ENCODE measurements around the gene CDK5.

The CDK5 gene

DNA sequence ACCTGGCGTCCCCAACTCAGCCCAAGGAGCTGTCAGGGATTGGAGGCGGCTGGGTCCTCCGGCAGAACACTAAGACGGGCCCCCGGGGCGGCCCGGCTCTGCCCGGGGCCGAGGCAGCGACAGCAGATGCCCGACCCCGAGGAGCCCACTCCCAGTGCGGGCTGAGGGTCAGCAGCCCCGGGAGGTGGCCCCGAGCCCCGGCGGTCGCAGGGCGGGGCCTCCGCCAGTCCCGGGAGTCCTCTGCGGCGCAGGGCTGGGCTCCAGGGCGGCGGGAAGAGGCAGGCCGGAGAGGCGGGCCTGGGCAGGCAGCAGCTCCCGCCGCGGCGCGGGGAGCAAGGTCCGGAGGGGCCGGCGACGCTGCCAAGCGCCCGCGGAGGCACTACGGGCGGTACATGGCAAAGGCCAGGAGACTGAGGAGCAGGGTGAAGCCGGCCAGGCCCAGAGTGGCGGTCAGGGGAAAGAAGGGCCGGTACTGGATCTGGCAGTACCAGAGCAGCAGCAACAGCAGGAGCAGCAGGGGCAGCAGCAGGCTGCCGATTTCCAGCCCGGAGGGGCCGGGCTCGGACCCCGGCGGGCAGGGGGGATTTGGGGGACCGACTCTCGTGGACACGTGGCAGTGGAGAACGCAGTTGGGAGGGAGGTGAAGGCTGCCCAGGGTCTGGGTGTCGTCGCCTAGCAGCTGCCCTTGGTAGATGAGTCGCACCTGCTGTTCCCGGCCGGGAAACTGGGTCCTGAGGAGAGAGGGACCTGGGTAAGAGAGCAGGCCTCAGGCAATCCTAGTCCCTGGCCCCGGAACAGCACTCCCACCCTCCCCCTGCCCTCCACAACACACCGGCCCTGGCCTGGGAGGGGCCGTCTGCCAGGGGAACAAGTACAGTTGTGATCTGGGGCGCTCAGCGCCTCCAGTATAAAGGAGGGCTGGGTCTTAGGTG lies 23.7 kb upstream of the CDK5 start:
- H3K4me3 ChIP-seq (ENCODE audit: low read length): peak overlapping the region; percentile 72
- TF ChIP-seq, protein P1, sequence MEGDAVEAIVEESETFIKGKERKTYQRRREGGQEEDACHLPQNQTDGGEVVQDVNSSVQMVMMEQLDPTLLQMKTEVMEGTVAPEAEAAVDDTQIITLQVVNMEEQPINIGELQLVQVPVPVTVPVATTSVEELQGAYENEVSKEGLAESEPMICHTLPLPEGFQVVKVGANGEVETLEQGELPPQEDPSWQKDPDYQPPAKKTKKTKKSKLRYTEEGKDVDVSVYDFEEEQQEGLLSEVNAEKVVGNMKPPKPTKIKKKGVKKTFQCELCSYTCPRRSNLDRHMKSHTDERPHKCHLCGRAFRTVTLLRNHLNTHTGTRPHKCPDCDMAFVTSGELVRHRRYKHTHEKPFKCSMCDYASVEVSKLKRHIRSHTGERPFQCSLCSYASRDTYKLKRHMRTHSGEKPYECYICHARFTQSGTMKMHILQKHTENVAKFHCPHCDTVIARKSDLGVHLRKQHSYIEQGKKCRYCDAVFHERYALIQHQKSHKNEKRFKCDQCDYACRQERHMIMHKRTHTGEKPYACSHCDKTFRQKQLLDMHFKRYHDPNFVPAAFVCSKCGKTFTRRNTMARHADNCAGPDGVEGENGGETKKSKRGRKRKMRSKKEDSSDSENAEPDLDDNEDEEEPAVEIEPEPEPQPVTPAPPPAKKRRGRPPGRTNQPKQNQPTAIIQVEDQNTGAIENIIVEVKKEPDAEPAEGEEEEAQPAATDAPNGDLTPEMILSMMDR (conservative IDR thresholded peaks at IDR 0.05; ENCODE audit: low read depth, low read length): no peak
- no peak for DNase-seq (ENCODE audit: low read depth)

DNA sequence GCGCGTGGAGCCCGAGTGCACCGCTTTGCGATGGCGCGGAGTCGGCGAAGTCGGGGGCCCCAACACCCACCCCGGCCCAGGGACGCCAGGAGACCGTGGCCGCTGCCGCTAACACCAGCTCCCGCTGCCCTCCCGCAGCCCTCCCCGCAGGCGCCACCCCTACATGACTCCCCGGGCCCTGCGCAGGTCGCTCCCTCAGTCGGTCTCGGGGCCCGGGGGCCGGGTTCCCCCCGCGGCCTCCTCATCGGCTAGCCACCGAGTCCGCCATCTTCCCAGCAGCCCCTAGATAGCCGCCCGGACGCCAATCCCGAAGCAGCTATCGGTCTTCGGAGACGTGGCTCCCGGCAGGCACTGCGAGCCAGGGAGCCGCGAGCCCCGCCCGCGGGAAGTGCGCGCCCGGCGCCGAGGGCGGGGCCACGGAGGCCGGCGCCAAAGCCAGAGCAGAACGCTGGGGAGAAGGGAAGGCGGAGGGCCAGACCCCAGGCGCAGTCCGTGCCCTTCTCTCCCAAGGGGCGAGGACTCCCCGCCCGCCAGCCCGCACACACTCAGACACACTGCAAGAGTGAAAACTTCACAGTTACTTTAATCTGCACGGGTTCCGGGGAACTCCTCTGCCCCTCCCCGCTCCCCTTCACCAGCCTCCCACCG lies 22.9 kb upstream of the CDK5 start, which contains the start of gene FASTK:
Gene FASTK (minus strand): TSS at position 288 of the 648 bp plus-strand sequence. CDS start 43 bp downstream, at position 245.
- peak within 1 kb of the TSS; percentile 73 for H3K4me3 ChIP-seq (ENCODE audit: low read length)
- TF ChIP-seq, protein P1 (conservative IDR thresholded peaks at IDR 0.05; ENCODE audit: low read depth, low read length): no peak
- DNase-seq (ENCODE audit: low read depth): no peak

DNA sequence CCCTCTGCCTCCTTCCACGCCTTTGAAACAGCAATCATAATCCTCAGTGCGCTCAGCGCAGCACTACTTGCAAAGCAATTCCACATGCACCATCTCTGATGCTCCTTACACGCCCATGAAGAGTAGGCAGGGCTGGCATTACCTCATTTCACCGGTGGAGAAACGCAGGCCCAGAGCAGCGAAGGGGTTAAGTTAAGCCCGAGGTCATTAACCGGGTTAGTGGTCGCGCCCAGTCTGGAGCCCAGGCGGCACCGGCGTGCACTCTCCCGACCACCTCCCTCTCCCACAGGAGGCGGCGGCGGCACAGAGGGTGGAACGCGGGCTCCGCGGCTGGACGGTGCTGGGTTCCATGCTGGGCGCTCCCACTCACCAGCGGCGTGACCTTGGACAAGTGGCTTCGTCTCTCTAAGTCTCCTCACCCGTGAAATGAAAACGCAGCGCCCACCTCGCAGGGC lies 22.4 kb upstream of the CDK5 start:
- DNase-seq (ENCODE audit: low read depth): no peak
- peak overlapping the region; percentile 73 for H3K4me3 ChIP-seq (ENCODE audit: low read length)
- TF ChIP-seq, protein P1 (conservative IDR thresholded peaks at IDR 0.05; ENCODE audit: low read depth, low read length): no peak

DNA sequence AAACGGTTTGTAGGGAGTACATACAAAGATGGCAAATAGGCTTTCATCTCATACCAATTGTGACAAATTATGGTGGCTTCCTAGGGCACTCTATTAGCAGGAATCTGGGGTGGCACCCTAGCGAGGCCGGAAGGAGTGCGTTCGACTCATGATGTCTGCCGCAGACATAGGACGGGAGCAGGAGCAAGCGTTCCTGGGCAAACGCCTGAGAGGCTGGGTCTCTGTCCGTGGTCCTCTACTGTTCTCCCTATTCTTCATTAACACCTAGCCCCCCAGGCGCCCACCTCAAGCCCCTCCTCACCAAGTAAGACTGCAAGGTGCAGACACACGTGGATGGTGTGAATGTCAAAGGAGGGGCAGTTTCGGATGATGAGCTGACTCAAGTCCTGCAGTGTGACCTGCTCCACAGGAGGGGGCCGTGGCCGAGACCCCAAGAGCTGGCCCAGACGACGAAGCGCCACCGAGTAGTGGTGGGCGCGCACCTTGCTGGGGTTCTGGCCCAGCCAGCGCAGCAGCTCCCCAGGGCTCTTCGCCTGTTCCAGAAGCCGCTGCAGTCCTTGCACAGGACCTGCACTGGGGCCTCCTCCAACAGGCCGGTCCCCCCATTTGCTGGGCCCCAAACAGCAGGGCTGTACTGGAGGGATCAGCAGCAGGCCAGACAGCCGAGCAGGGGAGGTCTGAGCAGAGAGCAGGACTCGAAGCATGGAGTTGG lies 21.7 kb upstream of the CDK5 start:
- DNase-seq (ENCODE audit: low read depth): no peak
- H3K4me3 ChIP-seq (ENCODE audit: low read length): peak overlapping the region; percentile 73
- TF ChIP-seq, protein P1 (conservative IDR thresholded peaks at IDR 0.05; ENCODE audit: low read depth, low read length): no peak

DNA sequence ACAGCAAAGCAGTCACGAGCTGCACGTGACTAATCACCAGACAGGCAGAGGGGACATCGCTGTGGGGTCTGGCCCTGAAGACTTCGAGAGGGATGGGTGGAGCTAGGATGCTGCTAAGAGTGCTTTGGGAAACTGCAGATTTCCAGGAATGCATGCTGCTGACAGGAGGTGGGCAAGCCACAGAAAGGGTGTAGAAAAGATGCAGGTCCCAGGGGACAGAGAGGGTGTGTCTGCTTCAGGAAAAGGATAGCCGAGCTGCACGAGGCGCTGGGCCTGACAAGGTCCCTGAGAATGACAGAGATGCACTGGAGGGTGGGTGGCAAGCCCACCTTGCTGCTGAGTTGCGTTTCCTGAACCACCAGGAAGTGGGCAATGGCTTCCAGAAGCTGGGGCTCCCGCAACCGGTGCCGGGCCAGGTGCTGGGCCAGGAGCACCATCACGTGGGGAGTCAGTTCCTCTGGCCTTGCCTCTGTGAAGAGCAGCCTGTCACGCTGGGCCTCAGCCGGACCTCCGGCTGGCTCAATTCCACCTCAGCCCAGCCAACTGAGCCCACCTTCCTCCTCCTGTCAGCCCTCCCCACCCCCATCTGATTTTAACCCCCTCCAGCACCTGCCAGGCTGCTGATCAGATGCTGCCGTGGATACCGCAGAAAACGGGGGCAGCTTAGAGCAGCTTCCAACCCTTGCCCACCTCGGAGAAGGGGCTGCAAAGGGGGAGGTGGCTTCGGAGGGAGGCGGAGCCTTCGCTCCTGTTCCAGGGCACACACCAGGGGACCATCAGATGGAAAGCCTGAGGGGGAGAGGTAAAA lies 20.7 kb upstream of the CDK5 start:
- TF ChIP-seq, protein P1 (conservative IDR thresholded peaks at IDR 0.05; ENCODE audit: low read depth, low read length): no peak
- no peak overlapping the region for H3K4me3 ChIP-seq (ENCODE audit: low read length)
- no peak for DNase-seq (ENCODE audit: low read depth)

DNA sequence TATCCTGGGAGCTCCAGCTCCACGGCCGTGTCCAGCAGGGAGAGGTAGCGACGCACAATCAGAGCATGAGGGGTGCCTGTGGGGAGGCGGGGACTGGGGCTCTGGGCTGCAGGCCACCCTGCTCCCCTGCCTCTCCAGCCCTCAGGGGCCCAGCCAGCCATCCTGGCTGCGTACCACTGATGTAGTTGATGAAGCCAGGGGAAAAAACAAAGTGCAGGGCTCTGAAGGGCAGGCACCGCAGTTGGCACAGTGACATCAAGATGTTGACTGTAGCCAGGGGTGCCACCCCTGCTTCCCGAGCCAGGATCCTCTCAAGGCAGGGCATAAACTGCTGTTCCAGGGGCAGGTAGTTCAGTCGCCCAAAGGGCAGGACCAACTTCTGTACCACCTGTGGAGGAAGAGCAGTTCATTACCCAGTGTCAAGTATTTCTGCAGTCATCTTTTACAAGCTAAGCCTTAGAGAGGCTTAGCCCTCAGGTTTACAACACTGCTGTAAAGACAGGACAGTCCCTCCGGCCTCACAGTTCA lies 20.1 kb upstream of the CDK5 start:
- no peak overlapping the region for H3K4me3 ChIP-seq (ENCODE audit: low read length)
- no peak for DNase-seq (ENCODE audit: low read depth)
- TF ChIP-seq, protein P1 (conservative IDR thresholded peaks at IDR 0.05; ENCODE audit: low read depth, low read length): no peak

Measured in retinal pigment epithelial cell (primary cell).